UCSD-AML1 (cell line): Measurements from ENCODE around the gene PRKAR1B.

Source experiments
- DNase-seq: peaks from one replicate; lab custom pipeline; 2025; ENCODE audit not compliant: unreplicated experiment; lab: John Stamatoyannopoulos, UW

PRKAR1B gene

DNA sequence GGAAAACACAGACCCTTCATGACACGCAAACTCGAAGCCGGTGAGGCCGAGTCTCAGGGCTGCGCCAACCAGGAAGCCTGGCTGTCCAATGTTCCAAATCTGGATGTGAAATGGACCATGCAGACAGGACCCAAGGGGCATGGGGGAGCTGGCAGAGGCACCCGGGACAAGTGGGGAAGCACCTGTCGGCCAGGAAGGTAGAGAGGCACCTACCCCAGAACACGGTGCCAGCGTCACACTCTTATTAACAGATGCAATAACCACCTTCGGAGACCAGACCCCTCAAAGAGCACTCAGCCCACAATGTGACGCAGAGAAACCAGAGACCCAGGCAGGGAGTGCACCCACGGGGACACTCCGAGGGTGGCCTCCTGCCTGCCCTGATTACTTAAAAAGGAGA lies 119.1 kb downstream of the PRKAR1B start:
- no peak for DNase-seq

DNA sequence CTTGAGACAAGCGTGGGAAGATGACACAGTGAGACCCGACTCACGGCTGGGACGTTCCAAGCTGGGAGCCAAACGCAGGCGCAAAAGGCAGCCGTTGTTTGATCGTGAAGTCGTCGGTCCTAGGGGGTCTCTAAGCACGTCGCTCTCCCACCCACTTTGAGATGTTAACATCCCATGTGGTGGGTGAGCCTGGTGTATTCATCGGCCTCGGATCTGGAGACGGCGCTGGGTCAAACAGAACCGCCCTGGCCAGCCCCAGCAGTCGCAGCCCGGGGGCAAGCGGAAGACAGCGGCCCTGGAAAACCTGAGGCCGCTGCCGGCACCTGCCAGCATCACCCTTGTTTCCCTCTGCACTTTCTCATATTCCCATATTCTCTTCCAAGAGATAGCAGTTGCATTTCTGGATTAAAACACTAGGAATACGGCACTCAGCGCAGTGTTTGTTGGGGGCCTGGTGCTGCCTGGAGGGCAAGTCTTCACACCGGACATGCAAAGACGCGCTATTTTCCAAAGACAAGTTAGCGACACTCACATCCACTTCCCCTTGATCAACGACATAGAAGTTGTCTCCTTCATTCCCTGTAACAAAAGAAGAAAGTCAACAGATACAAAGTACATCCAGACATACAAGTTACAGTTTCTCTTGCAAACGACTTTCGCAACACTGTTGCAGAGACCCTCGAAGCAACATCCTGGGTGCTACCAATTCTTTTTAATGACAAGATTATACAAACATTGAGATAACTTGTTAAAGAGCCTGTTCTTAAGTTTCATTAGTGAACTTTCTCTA lies 121.2 kb downstream of the PRKAR1B start:
- DNase-seq = no peak

- no peak for DNase-seq
Observed at GRCh38 chr7:604884-605531, 122.1 kb downstream of the PRKAR1B start.

GRCh38 chr7:604001-604883 lies 122.8 kb downstream of the PRKAR1B start:
- peak; percentile 84 for DNase-seq

- peak; percentile 31 for DNase-seq
Observed at GRCh38 chr7:603152-603951, 123.7 kb downstream of the PRKAR1B start.

- no peak for DNase-seq
Observed at GRCh38 chr7:602341-603141, 124.5 kb downstream of the PRKAR1B start.

- peak; percentile 53 for DNase-seq
Observed at GRCh38 chr7:601595-602340, 125.3 kb downstream of the PRKAR1B start.

- DNase-seq = no peak
Observed at GRCh38 chr7:601036-601594, 126.0 kb downstream of the PRKAR1B start.

- DNase-seq = no peak
Observed at GRCh38 chr7:600149-601035, 126.7 kb downstream of the PRKAR1B start.

GRCh38 chr7:598899-599298 lies 128.2 kb downstream of the PRKAR1B start:
- no peak for DNase-seq

- no peak for DNase-seq
Observed at GRCh38 chr7:597348-598178, 129.5 kb downstream of the PRKAR1B start.

- DNase-seq = no peak
Observed at GRCh38 chr7:596819-597182, 130.3 kb downstream of the PRKAR1B start.

DNA sequence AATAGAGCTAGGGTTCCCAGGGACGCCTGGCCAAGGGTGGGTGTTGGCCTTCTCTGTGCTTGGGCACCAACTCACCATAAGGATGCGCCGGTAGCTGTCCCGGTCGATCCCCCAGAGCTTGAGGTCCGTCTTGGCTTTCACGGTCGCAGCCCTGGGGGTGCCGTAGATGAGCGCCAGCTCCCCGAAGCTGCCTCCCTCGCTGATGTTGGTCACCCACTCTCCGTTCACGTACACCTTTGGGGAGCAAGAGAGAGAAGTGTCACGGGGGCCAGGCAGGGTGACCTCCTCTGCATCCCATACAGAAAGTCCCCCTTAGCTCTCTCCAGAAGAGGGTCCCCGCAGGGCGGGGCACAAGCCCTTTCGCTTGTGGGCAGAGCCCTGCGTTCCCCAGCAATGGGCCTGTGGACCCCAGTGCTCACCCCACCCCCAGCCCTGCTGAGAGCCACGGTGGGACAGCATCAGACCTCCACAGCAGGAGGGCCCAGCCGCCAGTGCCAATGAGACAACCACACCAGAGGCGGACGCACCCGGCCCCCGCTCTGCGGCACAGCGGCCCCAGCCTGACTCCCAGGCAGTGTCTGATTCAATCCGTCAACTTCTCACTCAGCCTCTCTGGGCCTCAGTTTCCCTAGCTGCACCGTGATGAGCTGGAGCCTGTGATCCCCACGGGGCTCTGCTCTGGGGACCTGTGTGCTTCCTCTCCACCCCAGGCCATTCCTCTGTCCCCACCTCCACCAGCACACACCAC lies 130.8 kb downstream of the PRKAR1B start:
- DNase-seq = no peak

DNA sequence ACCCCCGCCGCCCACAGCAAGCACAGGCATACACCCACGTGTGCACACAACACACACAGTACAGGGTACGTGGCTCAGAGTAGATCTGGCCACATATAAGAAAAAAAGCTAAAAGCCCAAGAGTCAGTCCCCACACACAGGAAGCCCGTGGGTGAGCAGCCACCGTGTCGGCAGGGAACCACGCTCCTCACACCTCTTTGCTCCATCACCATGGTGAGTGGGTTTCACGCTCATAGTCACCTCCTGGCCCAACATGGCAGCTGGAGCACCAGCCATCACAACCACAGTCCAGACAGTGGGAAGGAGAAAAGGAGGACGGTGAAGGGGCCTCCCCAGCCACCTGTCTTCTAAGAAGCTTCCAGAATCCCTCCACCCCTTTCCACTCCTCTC lies 131.5 kb downstream of the PRKAR1B start:
- DNase-seq = no peak

- no peak for DNase-seq
Observed at GRCh38 chr7:594920-595620, 132.0 kb downstream of the PRKAR1B start.
